Measurements from ENCODE around the gene RCVRN.
A peak's percentile ranks its signal among the peaks of the same experiment; 100 is the strongest.
"Not testable (repeated sequence)": the region's sequence is repeated elsewhere in the genome, so short reads cannot be mapped to it uniquely, and the experiment has no call there.

The RCVRN gene

DNA sequence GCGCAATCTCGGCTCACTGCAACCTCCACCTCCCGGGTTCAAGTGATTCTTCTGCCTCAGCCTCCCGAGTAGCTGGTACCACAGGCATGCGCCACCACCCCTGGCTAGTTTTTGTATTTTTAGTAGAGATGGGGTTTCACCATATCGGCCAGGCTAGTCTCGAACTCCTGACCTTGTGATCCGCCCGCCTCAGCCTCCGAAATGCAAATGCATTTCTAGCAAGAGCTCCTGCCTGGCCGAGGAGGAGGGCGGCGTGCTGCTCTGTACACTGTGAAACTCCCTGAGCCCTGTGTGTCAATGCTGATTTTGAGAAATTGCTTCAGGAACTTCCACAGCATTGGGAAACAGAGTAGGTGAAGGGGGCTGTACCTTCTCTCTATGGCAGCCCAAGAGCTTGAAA lies 16.1 kb upstream of the RCVRN start:
- DNase-seq = not testable (repeated sequence)

DNA sequence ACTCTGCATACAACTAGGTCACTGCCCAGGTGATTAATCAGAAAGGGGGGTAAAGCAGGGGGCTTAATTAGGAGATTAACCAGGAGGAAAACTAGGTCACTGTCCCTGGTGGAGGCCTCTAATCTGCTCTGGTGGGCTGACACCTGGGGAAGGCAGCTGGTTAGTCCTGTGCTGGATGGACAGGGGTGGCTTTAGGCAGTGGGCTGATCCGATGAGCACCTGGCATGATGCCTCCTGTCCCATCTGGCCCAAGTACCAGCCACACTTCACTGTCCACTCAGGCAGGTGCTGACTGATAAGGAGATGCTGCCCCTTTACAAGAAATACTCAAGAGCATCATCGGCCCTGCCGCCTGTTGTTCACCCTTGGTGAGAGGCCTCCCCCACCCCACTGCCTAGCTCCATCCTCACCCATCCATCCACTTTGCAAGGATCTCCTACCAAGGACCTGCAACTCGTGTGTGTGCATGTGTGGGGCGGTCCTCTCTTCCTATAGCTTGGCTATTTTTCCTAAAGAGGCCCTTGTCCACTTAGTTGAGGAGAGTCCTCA lies 13.8 kb upstream of the RCVRN start:
- DNase-seq = no peak

- DNase-seq = no peak
Observed at GRCh38 chr17:9918352-9918751, 13.3 kb upstream of the RCVRN start.

DNA sequence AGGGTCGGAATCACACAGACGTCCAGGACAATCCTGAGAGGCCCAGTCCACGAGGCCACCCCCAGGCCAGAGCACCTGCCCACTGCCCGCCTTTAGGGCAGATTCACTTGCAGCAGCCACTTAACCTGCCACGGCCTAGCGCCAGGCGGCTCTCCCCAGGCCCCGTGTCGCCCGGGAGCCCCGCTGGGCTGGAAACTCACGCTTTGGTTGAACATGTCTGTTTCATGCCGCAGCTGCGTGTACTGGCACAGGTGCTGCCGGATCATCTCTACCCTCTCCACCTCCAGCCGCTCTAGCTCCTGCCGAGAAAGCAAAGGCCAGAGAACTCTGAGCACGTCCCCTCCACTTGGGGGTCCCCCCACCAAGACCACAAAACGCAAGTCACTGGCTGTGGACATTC lies 12.7 kb upstream of the RCVRN start:
- DNase-seq = no peak

- no peak for DNase-seq
Observed at GRCh38 chr17:9917131-9917530, 12.1 kb upstream of the RCVRN start.

- DNase-seq = no peak
Observed at GRCh38 chr17:9916108-9916507, 11.0 kb upstream of the RCVRN start.

- DNase-seq = no peak
Observed at GRCh38 chr17:9913476-9913875, 8.4 kb upstream of the RCVRN start.

- peak; percentile 40 for DNase-seq
Observed at GRCh38 chr17:9912121-9913099, 7.3 kb upstream of the RCVRN start.

GRCh38 chr17:9911089-9911488 lies 6.0 kb upstream of the RCVRN start:
- no peak for DNase-seq

DNA sequence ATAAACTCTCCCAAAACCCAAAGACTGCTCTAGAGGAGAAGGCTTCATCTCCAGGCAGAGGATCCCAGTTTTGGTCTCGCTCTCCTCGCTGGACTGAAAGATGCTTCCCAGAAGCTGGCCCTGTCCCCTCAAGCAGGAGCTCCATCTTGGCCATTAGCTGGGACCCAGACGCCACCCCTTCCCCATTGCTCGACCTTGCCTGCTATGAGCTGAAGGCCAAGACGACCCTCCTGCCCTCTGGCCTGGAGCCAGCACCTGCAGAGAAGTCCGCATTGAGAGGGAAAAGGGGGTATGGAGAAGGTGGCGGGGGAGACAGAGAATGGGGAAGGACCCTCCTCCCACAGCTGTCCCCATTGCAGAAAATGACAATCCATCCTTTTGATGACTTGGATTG lies 3.6 kb upstream of the RCVRN start:
- no peak for DNase-seq

DNA sequence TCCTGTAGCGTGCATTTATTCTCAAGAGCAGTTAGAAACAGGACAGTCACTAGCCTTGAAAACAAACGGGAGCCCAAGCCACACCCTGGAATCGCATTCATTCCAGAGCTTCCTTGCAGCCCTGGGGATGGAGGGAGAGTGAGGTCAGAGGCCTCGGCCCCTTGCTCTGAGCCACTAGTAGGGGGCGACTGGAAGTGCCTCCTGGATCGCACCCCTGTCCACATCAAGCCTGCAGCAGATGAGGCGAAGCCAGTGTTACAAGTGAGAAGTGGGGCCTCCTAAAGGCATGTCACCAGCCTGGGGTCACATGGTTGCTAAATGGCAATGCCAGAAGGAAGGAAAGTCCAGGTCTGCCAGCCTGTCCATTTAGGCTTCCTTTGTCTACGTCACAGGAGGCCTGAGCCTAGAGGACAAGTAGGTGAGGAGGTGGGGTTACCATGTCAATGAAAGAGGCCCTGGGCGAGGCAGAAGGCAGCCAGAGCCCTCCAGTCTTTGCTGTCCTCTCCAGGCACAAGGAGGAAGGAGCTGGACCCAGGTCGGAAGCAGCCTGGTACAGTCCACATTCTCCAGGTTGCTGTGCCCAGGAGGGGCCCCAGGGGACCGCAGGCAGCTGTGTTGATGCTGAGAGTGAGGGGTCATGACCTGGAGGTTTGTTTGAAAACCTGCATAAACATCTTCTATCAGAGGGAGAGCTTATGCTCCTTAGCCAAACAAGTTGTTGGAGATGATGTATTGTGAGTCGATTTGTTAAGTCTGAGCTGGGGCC lies 3.0 kb upstream of the RCVRN start:
- DNase-seq = peak; percentile 26

DNA sequence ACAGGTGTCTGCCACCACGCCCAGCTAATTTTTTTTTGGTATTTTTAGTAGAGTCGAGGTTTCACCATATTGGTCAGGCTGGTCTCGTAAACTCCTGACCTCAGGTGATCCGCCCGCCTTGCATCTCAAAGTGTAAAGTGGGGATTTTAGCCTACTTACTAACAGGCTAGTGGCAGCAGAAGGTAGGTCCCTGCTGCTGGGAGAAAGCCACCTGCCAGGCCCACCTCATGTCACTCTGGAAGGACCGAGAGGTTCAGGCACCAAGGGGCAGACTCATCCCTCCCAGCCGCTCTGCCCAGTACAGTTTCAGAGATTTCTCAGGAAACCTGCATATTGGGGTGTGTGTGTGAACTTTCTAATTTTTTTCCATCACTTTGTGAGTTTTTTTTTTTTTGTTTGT lies 2.1 kb upstream of the RCVRN start:
- no peak for DNase-seq

DNA sequence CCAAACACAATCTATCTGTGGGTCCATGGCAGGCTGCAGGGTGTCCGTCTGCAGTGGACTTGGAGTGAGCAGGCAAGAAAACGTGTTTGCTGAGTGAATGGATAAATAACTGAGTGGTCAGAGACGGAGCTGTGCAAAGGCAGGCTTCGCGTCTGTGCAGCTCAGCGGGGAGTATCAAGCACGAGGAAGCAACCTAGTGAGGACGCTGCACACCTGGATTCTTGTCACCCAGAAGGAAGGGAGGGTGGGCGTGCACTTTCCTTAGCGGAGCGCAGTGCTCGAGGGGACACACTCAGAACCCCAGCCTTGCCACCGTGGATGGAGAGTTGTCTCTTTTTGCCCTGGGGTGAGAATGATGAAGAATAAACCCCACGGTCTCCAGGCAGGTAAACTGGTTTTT lies 1.5 kb upstream of the RCVRN start:
- DNase-seq = no peak

- DNase-seq = no peak
Observed at GRCh38 chr17:9905902-9906301, 831 bp upstream of the RCVRN start.

- DNase-seq = no peak
Observed at GRCh38 chr17:9904277-9905077, 594 bp downstream of the RCVRN start.

DNA sequence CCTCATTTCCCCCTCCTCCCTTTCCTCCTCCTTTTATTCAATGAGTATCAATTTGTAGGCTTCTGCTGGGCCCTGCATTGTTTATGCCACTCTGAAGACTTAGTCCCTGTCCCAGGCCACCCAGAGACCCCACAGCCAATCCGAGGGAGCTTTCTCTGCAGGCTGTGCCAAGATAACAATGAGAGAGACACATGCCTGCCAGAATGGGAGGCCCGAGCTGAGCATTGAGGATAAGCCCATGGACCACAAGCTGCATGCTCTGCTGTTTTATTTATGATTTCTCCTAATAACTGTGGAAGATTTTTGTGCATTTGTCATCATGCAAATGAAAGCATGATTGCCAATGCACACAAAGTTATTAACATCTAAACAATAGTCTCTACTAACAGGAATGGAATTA lies 3.0 kb downstream of the RCVRN start:
- DNase-seq = peak; percentile 50

DNA sequence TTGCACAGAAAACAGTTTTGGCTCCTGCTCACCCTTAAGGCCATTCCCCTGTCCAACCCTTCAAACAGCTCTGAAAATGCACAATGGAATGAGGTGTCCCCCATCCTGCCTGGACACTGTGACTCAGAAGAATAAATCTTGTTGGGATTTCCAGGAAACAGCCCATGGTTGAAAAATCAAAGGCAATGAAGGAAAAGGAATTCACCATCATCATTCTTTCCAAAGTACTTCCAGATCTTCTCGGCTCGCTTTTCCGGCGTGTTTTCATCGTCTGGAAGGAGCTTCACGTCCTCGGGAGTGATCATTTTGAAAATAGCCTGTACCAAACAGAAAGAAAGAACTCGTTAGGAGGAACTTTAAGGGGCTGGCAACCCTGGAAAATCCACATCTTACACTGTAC lies 4.3 kb downstream of the RCVRN start:
- peak; percentile 92 for DNase-seq

- DNase-seq = peak; percentile 69
Observed at GRCh38 chr17:9900044-9900594, 5.0 kb downstream of the RCVRN start.

DNA sequence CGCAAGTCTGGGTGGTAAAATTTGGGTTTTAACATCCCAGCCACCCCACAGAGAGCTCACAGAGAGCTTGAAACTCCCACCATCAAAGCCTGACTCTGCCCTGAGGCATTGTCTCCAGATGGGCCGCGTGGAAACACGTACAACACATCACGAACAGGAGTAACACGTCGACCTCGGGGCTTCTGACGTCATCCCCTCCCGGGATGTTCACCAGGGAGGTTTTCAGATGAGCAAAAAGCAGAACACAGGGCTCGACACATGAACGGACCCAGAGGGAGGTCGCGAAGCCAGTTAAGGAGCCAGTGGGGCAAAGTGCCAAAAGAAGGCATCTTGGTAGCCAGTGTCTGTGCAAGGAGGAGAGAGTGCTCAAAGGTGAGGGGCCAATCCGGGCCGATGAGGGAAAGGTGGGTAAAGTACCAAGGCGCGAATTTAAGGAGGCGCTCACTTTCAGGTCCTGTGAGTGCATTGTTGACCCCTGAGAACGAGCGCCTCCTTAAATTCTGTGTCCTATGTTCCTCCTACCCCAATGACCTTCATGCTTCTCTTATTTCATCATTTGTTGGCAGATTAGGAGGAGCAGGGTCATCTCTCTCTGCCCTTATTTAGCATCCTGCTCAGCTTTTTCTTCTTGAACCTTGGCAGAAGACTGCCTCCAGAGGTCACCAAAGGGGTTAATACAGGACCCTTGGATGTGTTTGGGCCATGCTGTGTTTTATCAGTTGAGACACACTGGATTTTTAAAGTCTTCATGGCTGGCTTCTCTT lies 5.6 kb downstream of the RCVRN start:
- peak; percentile 22 for DNase-seq

- DNase-seq = no peak
Observed at GRCh38 chr17:9898812-9899211, 6.3 kb downstream of the RCVRN start.

GRCh38 chr17:9897372-9897968 lies 7.6 kb downstream of the RCVRN start:
- no peak for DNase-seq

Data from fibroblast of skin of abdomen (primary cell).